Measurements from ENCODE around the gene PYDC2. TPM values are rescaled to one million over a fixed set of nuclear protein-coding genes. Genes with fewer than 3 reads are reported as not detected.

Gene PYDC2
- polyA plus RNA-seq, 2 of the 4 experiments (the other 2 are of a cell fraction): not detected

DNA sequence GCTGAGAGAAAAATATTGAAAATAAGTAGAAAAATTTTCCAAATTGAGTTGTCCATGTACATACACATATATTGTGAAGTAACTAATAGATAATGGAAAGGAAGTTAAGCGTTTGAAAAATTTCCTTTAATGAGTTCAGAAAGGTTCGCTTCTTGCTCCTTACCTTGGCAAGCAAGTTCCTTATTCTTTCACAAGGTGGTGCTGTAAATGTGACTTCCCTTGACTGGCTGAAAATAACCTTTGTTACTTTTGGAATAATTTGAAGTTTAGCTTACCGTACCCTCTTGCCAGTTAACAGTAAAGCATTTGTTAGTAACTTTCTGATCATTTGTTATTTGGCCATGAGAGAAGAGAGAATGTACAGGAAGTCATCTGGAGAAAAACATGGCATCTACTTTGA is 41.6 kb downstream of the PYDC2 start:
- peak in 1 of 2 experiments; percentile 12 for DNase-seq (ENCODE audit: low read depth in 1 of 2, low spot score in 1 of 2)
- Histone ChIP-seq H3K4me1 (no peaks in the 10 kb centered on the region), H3K4me3 (no peak overlapping the region), H3K27ac (no peak overlapping the region), H3K9me3 (no peaks in the 10 kb centered on the region), H3K4me2 (no peak overlapping the region)
- no peak for FAIRE-seq
- 41% methylated on average over 3 of the region's 3 CpGs for WGBS (ENCODE audit: missing lambda C conversion rate)
- CTCF ChIA-PET: no interaction called here
- TF ChIP-seq RFX5 (IDR thresholded peaks at IDR 0.05) (no peak), SMC3 (IDR thresholded peaks at IDR 0.05) (0 out of 3 replicates have a peak, but pooled peaks have one; percentile 15), RAD21 (conservative IDR thresholded peaks at IDR 0.05 in 1 of 2, IDR thresholded peaks at IDR 0.05 in 1 of 2) (0 out of 5 replicates have a peak, but pooled peaks of 1 of the 2 experiments have one; percentile 8)
- POLR2A ChIA-PET: no interaction called here
- ATAC-seq: no peak

- WGBS (ENCODE audit: missing lambda C conversion rate): 31% methylated on average over 2 of the region's 2 CpGs
- TF ChIP-seq NR3C1 (IDR thresholded peaks at IDR 0.05) (no peak), E2F6 (IDR thresholded peaks at IDR 0.05; ENCODE audit: borderline replicate concordance, low read depth) (no peak), MAX (IDR thresholded peaks at IDR 0.05) (no peak), ZC3H11A (IDR thresholded peaks at IDR 0.05) (no peak), TP53 (CRISPR knock-in tag; IDR thresholded peaks at IDR 0.05) (no peak), EP300 (IDR thresholded peaks at IDR 0.05) (no peak), HOXA7 (CRISPR knock-in tag; IDR thresholded peaks at IDR 0.05) (no peak), ZSCAN20 (CRISPR knock-in tag; IDR thresholded peaks at IDR 0.05) (no peak), KDM1A (IDR thresholded peaks at IDR 0.05; ENCODE audit: low read depth) (no peak), POLR2A (IDR thresholded peaks at IDR 0.05; ENCODE audit: low read length) (no peak)
- TF ChIP-seq, protein P1, sequence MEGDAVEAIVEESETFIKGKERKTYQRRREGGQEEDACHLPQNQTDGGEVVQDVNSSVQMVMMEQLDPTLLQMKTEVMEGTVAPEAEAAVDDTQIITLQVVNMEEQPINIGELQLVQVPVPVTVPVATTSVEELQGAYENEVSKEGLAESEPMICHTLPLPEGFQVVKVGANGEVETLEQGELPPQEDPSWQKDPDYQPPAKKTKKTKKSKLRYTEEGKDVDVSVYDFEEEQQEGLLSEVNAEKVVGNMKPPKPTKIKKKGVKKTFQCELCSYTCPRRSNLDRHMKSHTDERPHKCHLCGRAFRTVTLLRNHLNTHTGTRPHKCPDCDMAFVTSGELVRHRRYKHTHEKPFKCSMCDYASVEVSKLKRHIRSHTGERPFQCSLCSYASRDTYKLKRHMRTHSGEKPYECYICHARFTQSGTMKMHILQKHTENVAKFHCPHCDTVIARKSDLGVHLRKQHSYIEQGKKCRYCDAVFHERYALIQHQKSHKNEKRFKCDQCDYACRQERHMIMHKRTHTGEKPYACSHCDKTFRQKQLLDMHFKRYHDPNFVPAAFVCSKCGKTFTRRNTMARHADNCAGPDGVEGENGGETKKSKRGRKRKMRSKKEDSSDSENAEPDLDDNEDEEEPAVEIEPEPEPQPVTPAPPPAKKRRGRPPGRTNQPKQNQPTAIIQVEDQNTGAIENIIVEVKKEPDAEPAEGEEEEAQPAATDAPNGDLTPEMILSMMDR (IDR thresholded peaks at IDR 0.05): no peak
- ChIA-PET POLR2A (no interaction called here), CTCF (no interaction called here)
- FAIRE-seq (no peak), ATAC-seq (no peak), DNase-seq (ENCODE audit: low read depth in 1 of 2, low spot score in 1 of 2) (no peak)
- Histone ChIP-seq H3K4me2 (no peak overlapping the region), H3K27ac (no peak overlapping the region), H3K9me3 (no peaks in the 10 kb centered on the region), H3K4me1 (no peaks in the 10 kb centered on the region), H3K4me3 (no peak overlapping the region)
Measured at GRCh38 chr3:191509078-191509477, 48.1 kb downstream of the PYDC2 start.

Small RNA genes within 50 kb of the gene (small RNA-seq; reads per million reads assigned to genes)
- gene PYDC2: 0 reads per million in 6 experiments

Other genes starting within 250 kb of the PYDC2 start
- 30.0 and 43.8 TPM in 2 replicates for gene CCDC50, start 131.8 kb upstream of the PYDC2 start, polyA plus RNA-seq (2011; rRNA removed)
- gene CCDC50, start 131.8 kb upstream of the PYDC2 start, polyA plus RNA-seq (2017; fragmentation: RNase III; extraction: RNeasy Plus Mini Kit Qiagen cat#74134 plus additional on column Dnase treatment): 20.1 to 22.6 TPM (median 20.9 TPM) in 3 replicates
- gene UTS2B, start 130.6 kb upstream of the PYDC2 start, polyA plus RNA-seq (2011; rRNA removed): 0.16 and 0.20 TPM in 2 replicates
- gene UTS2B, start 130.6 kb upstream of the PYDC2 start, polyA plus RNA-seq (2017; fragmentation: RNase III; extraction: RNeasy Plus Mini Kit Qiagen cat#74134 plus additional on column Dnase treatment): not detected in 3 replicates